Measurements from ENCODE around the gene ST7.

Gene ST7

GRCh38 chr7:117134889-117135552, 181.7 kb downstream of the ST7 start:
- H3K27ac ChIP-seq = no peak overlapping the region

GRCh38 chr7:117135553-117135891, 182.2 kb downstream of the ST7 start:
- Histone ChIP-seq H3K27ac (no peak overlapping the region), H3K4me1 (peaks cover 0 to 21% (median 1%) of the 10 kb centered on the region in 4 donors), H3K27me3 (no peaks in the 10 kb centered on the region), H3K4me3 (no peak overlapping the region), H3K9me3 (no peaks in the 10 kb centered on the region), H3K36me3 (peaks cover 21 to 41% (median 33%) of the 10 kb centered on the region in 3 donors)
- no peak for TF ChIP-seq CTCF (IDR thresholded peaks at IDR 0.05)
- no peak for DNase-seq
- intact Hi-C loops (cut with DNase I; ENCODE audit: low total_unique reads) = no loop called here

More at GRCh38 chr7:117134889-117135552, 181.7 kb downstream of the ST7 start:
- no peaks in the 10 kb centered on the region for H3K27me3 ChIP-seq
- no peak for DNase-seq
- H3K4me3 ChIP-seq = no peak overlapping the region
- intact Hi-C loops (cut with DNase I; ENCODE audit: low total_unique reads) = no loop called here
- peaks cover 0 to 21% (median 1%) of the 10 kb centered on the region in 4 donors for H3K4me1 ChIP-seq
- no peak for TF ChIP-seq CTCF (IDR thresholded peaks at IDR 0.05)
- peaks cover 21 to 36% (median 33%) of the 10 kb centered on the region in 3 donors for H3K36me3 ChIP-seq
- no peaks in the 10 kb centered on the region for H3K9me3 ChIP-seq

GRCh38 chr7:117137868-117138267, 184.6 kb downstream of the ST7 start:
- no peak for TF ChIP-seq CTCF (IDR thresholded peaks at IDR 0.05)
- intact Hi-C loops (cut with DNase I; ENCODE audit: low total_unique reads) = no loop called here
- DNase-seq = no peak
- Histone ChIP-seq H3K27ac (no peak overlapping the region), H3K9me3 (no peaks in the 10 kb centered on the region), H3K27me3 (no peaks in the 10 kb centered on the region), H3K36me3 (peaks cover 29 to 55% (median 40%) of the 10 kb centered on the region in 3 donors), H3K4me3 (no peak overlapping the region), H3K4me1 (peaks cover 0 to 10% (median 1%) of the 10 kb centered on the region in 4 donors)

- no peak for TF ChIP-seq CTCF (IDR thresholded peaks at IDR 0.05)
- intact Hi-C loops (cut with DNase I; ENCODE audit: low total_unique reads) = no loop called here
- Histone ChIP-seq H3K4me1 (peaks cover 0 to 10% (median 1%) of the 10 kb centered on the region in 4 donors), H3K4me3 (no peak overlapping the region), H3K36me3 (peaks cover 31 to 56% (median 41%) of the 10 kb centered on the region in 3 donors), H3K9me3 (no peaks in the 10 kb centered on the region), H3K27ac (no peak overlapping the region), H3K27me3 (no peaks in the 10 kb centered on the region)
- no peak for DNase-seq
These were observed 185.2 kb downstream of the ST7 start for GRCh38 chr7:117138495-117138894.

- peaks cover 31 to 56% (median 38%) of the 10 kb centered on the region in 3 donors for H3K36me3 ChIP-seq
- H3K27me3 ChIP-seq = no peaks in the 10 kb centered on the region
- intact Hi-C loops (cut with DNase I; ENCODE audit: low total_unique reads) = no loop called here
- H3K4me3 ChIP-seq = no peak overlapping the region
- H3K9me3 ChIP-seq = no peaks in the 10 kb centered on the region
- H3K4me1 ChIP-seq = peaks cover 0 to 10% (median 1%) of the 10 kb centered on the region in 4 donors
- H3K27ac ChIP-seq = no peak overlapping the region
- DNase-seq = no peak
- TF ChIP-seq CTCF (IDR thresholded peaks at IDR 0.05) = no peak
These were observed 185.7 kb downstream of the ST7 start for GRCh38 chr7:117138981-117139380.

Measured in tibial artery (tissue), 4 donors.